GM21390 (cell line): ENCODE results near the gene RBMS3.
"Not testable (repeated sequence)": the region's sequence is repeated elsewhere in the genome, so short reads cannot be mapped to it uniquely, and the experiment has no call there.

Experiments
- ATAC-seq: cut with Tn5 transposase; IDR thresholded peaks from one replicate; pipeline ENCODE4 v1.9.1; 2021; ENCODE audit not compliant: unreplicated experiment

Gene RBMS3

DNA sequence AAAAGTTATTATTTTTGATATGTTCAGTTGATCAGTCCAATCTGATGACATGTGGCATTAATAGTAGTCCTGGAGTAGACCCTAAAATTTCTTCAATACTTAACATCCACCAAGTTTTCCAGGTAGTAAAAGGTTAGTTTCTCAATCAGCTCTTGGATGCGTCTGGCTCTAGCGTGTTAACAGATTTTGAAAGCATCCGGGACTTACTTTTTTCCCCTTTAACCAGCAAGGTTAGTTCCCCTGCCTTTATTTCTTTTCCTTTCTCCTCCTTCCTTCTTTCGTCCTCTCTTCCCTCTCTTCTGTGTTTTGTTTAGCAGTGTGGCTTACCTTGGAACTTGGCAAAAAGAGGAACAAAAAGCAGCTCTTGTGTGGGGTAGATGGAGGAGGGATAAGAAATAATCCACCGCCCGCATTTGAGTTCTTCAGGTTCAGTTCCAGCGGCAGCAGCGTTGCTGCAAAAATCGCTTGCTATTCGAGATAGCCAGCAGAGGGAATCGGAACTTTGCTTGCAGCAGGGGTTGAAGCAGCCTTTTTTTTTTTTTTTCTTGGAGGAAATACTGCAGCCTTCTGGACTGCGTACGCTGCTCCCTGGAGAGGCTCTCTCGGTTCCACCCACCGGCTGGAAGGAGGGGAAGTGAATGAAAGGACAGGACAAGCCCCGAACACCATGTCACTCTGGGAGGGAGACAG lies at the start of gene RBMS3:
Gene RBMS3, plus strand, starts transcription at position 668 of the 690 bp plus-strand sequence.
- peak; percentile 38 for ATAC-seq

DNA sequence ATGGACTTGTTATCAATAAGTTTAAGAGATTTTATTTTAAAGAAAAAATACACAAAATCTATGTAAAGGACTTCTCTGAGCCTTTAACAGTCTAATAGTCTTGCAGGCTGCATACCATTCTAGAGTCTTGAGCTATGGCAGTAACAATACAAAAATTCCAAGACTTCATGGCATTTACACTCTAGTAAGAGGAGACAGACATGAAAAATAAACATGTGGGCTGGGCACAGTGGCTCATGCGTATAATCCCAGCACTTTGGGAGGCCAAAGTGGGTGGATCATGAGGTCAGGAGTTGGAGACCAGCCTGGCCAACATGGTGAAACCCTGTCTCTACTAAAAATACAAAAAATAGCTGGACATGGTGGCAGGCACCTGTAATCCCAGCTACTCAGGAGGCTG lies 47.7 kb upstream of the RBMS3 start:
- not testable (repeated sequence) for ATAC-seq

DNA sequence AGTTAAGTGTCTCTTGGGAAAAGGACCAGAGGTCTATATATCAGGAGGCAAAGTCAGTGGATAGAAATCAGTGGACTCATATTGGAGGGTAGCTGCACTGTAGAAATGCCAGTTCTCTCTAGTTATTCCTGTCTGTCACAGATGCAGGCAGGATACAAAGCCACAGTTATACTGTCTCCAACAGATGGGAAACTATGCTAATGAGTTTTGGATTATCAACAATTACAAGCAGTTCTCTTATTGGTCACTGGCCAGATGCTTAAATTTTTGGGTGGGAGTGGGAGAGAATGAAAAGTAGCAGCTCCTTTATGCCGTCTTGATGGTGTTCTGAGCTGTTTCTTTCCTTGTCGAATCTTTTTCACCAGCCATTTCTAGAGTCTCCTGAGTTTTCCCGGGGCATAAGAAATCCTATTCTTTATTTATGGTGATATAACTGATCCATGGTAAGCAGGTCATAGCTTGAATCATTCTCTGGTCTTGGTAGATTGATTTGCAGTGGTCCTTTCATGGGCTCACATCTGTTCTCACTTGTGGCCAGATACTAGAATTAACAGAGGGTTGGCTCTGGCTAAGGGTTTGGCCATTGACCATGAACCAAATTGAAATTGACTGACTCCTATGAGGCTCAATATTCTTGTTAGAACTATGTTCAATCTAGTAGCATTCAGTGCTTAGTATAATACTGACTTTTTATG lies 44.6 kb upstream of the RBMS3 start:
- ATAC-seq = no peak

DNA sequence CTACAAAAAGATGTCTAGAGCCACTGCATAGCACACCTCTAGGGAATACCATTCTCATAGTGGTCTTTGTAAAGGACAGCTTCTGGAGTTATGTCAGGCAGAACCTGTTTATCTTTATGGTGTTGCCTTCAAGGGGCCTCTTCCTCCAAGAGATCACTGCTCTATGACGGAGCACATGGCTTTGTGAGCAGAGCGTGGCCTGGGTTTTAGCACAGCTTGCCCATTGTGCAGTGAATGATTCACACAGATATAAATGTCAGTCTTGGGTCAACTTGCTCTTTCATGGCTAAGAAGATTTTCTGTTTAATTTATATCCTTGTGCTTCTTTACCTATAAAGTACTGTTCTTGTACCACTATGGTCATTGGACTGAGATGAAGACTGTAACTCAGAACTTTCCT lies 41.5 kb upstream of the RBMS3 start:
- ATAC-seq = no peak

DNA sequence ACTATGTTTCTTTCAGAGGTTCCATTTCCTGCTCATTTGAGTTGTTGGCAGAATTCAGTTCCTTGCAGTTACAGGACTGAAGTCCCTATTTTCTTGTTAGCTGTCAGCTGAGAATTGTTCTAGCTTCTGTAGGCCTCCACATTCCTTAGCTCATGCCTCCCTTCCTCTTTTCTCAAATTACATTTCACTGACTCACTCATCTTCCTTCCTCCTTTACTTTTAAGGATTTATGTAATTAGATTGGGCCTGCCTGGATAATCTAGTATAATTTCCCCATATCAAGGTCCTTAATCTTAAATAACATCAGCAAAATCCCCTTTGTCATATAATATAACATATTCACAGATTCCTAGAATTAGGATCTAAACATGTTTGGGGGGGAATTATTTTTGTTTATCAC lies 40.6 kb upstream of the RBMS3 start:
- no peak for ATAC-seq

DNA sequence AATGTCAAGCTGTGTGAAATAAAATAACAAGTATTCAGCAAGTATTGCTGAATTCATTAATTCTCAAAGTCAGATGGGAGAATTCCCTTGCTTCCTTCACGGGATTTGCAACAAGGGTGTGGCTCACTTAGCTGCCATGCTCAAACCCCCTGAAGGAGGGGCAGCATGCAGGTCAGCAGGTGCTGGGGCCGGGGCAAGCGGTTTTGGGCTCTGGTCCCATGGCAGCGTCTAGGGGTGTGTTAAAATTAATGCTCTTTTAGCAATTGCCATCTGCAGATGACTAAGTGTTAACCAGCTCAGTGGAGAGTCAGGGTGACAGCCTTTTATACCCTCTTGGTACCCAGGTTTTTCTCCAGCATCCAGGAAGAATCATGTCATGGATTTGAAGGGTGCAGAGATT lies 40.0 kb upstream of the RBMS3 start:
- no peak for ATAC-seq

DNA sequence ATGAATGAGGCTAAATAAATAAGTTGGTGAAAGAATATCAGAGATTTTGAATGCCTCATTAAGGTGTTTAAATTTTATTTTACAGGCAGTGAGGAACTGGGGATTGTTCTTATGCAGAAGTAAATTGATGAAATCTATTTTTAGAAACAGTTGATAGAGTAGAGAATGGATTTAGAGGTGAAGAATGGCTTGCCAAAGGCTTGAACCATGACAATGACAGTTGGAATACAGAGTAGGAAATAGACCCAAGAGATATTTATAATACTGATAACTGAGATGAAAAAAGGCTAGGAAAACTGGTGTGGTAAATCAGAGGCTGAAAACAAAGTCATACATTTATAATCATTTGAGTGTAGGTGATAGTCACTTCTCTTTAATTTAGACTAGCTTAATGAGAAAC lies 39.0 kb upstream of the RBMS3 start:
- no peak for ATAC-seq

DNA sequence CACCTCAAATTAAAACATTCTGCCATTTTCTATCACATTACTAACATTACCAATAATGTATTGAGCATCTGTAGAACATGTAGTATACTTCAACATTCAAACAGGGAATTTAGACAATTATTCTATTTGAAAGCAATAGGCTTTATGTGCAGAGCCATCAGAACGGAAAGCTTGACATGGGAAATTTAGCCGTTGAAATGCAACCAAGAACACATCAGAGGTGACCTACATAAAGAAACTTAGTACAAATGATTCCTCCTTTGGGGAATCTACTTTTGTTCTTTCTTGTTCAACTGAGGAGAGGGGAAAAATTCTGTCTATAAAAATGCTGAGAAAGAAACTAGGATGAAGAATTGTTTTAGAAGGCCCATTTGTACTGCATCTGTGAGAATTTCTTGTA lies 38.6 kb upstream of the RBMS3 start:
- ATAC-seq = no peak

DNA sequence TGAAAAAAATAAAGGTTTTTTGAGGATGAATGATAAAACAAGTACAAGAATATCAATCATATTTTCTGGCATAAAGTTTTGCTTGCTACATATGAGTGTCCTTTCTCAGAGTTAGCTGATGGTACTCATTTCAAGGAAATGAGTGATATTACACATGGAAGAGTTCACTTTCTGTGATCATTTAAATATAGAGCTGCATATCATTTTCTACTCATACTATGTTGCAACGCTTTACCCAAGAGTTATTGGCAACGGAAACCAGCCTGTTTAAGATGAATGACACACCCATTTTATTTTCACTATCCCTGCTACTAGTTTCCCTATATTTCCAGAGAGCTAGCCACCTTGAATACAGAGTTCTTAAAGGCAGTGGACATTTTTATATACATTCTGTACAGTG lies 35.4 kb upstream of the RBMS3 start:
- ATAC-seq = no peak

DNA sequence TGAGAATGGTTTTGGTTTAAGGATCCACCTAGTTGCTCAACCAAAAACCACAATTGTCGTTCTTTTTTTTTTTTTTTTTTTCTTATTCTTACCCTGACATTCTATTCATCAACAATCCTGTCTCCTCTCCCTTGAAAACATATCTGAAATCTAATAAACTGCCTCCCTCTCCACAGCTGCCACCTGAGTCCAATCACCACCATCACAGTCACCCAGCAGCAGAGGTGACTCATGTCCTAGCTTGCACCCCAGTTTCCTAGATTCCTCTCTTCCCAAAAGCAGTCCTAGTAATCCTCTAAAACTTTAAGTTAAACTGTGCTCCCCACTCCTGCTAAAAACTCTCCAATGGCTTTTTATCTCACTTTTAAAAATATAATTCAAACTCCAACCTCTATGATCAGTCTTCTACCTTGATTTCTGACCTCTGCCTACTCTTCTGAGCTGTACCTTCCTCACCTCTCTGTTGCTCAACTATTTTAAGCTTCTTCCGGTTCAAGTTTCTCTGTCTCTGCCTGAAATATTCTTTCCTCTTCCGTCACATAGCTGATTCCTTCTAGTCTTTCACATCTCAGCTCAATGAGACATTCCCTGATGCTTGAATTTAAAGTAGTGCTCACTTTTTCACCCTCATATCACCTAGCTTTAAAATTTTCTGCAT lies 33.7 kb upstream of the RBMS3 start:
- no peak for ATAC-seq

DNA sequence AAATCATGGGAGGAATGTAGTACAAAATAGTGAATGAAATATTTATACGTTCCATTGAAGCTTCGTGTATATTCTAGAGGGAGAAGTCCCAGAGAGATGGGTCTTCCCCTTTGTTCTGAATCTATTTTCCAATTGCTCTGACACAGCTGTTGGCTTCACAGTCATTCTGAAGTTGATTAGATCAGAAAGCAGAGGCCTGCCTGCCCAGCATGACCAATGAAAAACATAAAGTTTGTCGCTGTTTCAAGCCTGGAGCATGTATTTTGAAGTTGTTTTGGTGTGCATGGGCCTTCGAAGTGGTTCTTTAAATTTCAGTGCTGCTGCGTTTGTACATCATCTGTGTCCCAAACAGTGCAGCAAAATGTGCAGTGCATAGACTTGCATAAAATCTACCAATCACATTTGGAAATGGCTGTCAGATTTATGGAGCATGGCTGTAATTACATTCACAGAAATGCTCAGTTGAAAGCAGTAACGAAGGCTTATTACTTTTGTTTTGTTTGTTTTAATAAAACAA lies 31.0 kb upstream of the RBMS3 start:
- no peak for ATAC-seq

DNA sequence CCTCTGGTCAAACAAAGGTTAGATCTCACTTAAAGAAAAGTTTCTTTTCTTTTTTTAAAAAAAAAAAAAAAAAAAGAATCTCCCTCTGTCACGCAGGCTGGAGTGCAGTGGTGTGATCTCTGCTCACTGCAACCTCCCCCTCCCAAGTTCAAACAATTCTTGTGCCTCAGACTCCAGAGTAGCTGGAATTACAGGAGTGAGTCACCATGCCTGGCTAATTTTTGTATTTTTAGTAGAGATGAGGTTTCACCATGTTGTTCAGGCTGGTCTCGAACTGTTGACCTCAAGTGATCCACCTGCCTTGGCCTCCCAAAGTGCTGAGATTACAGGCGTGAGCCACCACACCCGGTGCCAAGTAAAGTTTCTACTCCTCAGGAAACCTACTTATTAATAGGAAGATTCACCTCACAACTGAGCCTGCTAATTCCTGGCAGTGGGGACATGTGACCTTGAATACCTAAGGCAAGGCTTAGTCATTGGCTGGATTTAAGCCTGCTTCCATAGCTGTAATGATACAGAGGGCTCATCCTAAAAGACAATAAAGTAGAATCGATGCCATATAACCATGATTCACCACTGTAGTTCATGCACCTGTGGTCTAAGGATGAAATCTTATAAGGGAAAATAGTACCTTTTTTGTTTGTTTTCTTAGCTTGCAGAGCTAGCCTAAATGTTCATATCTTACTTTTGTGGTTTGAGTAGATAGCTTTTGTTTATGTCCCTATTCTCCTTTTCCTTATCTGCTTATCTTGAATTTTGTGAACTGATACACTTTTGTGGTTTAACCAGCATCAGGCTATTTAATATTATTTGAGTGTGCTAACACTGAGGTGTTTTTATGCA lies 24.8 kb upstream of the RBMS3 start:
- ATAC-seq = no peak

DNA sequence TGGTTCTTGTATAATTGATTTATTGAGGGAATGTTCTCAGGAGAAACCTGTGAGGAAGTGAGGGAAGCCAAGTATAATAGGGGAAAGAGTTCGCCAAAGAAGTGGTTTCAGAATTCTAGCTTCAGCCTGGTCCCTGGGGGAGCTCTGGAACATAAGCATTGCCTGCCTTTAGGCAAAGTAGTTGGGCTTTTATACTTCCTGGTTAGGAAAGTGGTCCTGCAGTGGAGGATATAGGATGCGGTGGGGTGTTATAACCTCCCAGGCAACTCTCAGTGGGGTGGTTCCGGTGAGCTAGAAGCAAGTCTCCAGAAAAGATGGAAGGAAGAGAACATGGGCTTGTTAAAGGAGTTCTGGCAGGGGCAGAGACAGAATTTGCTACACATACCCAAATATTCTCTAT lies 22.7 kb upstream of the RBMS3 start:
- no peak for ATAC-seq

DNA sequence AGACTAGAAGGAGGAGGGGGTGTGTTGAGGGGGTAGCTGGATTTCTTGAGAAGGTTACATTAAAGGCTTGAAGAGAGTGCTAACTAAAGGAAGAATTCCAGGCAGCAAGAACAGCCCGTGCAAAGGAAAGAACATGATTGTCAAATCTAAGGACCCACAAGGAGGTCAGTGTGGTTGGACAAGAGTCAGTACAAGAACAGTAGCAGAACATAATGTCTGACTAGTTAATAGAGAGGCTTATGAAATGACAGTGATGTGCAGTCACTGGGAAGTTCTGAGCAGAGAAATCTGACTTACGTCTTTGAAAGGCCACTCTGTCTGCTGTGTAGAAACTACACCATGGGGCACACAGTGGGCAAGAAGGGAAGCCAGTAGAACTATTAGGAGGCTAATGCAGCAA lies 19.8 kb upstream of the RBMS3 start:
- no peak for ATAC-seq

DNA sequence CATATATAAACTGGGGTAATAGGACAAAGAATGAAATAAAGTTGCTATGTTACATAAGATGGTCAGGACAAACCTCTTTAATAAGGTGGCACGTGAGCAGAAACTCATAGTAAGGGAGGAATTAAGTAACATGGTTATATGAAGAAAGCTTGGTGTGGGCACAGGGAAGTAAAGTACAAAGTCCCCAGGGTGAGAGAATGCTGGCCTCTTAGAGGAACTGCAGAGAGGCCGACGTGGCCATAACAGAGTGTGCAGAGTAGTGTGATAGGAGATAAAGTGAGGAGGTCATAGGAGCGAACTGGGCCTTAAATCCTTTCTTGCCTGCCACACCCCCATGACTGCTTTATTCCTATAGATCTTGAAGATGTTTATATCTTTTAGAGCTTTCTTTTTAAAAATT lies 17.4 kb upstream of the RBMS3 start:
- ATAC-seq = no peak

DNA sequence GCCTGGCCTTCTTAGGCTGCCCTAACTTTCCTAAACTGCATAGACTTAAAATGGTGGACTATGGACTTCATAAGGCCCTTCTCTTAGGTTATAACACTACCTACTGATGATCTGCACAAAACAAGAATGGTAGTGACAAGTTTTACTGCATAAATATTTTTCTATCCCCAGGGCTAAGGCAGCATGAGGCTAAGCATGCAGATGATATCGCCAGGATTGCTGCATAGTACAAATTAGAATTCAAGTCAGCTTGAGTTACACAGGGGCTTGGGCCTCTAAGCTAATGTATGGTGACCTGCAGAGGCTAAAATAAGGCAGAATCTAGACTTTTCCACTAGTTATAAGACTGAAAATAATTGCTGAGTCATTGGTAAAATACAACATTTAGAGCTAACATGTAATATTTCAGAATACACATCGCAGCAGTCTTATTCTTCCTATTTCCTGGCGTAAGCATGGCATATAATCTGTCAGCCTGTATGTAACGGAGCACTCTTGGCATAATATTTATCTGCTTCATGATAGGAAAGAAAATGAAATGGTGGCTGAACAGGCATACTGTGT lies 15.3 kb upstream of the RBMS3 start:
- ATAC-seq = no peak

DNA sequence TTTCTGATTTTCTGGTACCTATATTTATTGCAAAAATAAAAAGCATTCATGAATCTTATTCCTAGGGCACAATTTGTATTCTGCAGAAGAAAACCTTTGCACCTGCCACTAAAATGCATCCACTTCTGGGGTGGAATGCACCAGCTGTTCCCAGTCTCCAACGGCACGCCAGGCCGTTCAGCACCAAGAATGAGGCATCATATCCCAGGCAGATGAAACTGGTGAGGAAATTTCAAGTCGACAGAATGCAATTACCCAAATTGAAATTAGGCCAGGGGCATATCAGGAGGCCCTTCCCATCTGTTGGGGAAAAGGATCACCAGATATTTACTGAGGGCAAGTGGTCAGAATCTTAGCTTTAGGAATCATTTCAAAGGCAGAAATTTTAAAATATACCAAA lies 13.6 kb upstream of the RBMS3 start:
- ATAC-seq = no peak

DNA sequence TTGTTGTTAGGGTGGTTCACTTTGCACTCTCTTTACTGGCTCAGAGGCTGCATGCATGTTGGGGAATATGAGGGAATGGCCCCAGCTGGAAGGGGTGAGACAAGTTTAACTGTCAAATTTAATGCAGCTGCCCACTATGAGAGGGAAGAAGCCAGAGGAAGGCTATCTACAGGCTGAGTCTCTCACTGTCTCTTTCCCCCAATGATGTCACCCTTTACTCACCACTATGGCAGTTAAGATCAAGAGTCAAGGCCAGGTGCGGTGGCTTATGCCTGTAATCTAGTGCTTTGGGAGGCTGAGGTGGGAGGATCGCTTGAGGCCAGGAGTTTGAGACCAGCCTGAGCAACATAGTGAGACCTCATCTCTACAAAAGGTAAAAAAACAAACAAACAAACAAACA lies 12.2 kb upstream of the RBMS3 start:
- no peak for ATAC-seq

DNA sequence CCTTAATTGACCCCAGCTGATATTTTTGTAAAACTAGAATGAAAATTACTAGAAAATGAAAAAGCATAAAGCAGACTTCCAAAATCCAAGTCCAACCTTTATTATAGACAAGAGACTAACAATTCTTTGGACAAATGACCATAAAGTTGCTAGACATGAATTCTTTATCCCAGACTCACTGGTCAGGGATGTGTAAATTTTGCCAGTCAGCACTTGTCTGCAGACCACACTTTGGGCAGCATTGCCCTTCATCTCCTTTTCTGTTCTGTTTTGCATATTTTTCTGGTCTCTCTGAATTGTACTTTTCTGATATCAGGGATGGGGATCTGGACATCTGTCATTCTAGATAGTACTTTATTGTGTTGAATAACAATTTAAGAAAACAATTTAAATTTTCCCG lies 10.1 kb upstream of the RBMS3 start:
- ATAC-seq = no peak

DNA sequence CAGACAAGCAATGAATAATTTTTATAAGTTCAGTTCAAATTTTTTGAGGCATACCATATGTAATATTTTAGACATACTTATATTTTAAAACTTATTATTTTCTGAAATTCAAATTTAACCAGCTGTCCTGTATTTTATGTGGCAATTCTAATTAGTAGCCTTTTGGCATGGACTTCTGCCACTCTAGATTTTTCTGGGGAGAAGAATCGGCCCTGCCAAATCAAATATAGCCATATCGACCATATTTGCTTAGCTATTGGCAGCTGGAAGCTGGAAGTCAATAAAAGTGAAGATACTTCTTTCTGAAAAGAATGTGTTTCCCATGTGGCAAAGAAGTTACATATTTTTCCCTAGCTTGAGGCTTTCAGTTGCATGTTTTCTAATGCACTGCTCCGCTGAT lies 9.4 kb upstream of the RBMS3 start:
- ATAC-seq = no peak

DNA sequence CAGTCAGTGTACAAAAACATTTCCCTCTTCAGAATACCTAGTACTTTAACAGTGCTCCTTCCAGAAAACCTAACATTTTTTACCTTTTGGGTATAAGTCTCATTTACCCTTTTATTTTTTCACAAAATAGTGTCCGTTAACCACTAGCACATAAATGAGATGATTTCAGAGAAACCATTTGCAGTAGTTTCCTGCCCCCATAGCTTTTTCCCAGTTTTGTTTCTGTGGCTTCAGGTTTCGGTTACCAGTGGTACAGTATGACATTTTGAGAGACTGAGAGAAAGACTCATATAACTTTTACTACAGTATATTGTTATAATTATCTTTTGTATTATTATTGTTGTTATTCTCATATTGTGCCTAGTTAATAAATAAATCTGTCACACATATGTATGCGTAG lies 6.2 kb upstream of the RBMS3 start:
- ATAC-seq = no peak
